ENCODE results near the gene RCBTB2.

The RCBTB2 gene

DNA sequence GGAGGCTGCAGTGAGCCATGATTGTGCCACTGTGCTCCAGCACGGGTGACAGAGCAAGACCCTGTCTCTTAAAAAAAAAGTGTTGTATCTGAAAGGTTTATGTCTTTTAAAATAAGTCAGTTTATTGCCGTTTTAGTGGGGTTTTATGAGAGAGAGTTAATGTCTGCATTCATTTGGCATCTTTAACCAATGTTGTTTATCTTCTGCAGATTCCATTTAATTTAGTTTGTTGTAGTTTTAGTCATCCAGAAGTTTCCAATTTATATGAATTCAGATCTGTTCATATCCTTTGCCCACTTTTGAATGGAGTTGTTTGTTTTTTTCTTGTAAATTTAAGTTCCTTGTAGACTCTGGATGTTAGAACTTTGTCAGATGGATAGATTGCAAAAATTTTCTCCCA lies 83.2 kb downstream of the RCBTB2 start:
- DNase-seq (ENCODE audit: low read depth, low spot score): no peak

GRCh38 chr13:48448959-48449614 lies 83.8 kb downstream of the RCBTB2 start:
- DNase-seq (ENCODE audit: low read depth, low spot score): no peak

DNA sequence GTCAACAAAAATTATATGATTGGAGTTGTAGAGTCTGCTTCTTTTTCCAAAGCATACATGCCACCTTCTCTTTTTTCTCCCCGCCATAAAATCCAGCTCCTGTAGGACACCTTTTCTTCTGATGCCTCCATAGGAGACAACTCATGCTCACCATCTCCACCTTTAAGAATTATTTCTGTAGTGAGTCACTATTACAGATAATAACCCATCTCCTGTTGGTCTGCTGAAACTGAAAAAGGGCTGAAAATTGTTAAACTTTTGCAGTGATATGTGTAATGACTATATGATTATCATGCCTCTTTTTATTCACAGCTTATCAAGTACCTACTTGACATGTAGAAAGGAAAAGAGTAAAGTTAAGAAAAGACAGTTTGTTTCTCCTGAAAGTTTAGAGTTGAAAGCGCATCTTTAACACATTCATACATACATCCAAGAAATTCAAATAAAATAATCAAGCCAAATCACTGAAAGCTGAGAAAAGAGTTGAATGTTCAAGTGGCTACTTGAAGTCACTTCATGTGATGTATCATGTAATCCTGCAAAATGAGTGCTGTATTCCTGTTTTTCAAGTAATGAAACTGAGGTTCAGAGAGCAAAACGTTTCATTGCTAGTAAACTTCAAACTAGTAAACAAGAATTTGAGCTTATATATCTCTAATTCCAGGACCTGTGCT lies 84.5 kb downstream of the RCBTB2 start:
- DNase-seq (ENCODE audit: low read depth, low spot score): no peak

- DNase-seq (ENCODE audit: low read depth, low spot score): no peak
These were observed 86.4 kb downstream of the RCBTB2 start for GRCh38 chr13:48446464-48446863.

DNA sequence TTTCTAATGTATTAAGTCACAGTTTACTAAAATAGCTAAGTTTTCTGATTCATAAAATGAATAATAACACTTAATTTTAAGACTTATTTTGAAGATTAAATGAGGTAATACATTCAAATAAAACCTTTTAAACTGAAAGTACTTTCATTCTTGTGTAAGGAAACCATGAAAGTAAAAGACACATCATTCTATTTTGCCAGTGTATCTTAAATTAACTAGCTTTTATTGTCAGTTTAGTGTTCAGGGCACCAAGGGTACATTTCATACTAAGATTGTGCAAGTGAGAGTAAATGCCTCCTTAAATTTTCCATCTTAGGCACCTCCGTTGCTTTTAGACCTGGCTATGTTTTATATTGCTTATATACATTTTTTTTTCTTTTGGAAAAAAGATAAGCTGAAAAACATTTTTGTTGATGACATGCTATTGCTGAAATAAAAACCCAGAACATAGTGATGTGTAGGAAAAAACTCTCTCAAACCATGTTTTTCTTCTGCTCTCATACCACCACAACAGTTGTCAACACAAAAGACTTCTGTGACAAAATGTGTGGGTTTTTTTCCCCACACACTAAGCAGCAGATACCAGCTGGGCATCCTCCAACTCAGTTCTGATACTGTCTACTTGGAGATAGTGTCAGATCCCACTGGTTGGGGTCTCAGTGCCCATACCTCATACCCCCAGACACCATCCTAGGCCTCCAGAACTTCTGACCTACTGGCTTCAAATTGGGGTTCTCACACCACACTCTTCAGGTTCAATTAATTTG lies 89.3 kb downstream of the RCBTB2 start:
- DNase-seq (ENCODE audit: low read depth, low spot score): no peak

Data from ELF-1 (cell line).